Measurements from ENCODE around the gene GALNT10.

The GALNT10 gene

GRCh38 chr5:154223320-154223719 is 32.8 kb downstream of the GALNT10 start:
- no peak for TF ChIP-seq CTCF (IDR thresholded peaks at IDR 0.05; ENCODE audit: low read depth, low read length)
- DNase-seq (ENCODE audit: extremely low read depth, low read depth) = no peak

- no peak for DNase-seq (ENCODE audit: extremely low read depth, low read depth)
- no peak for TF ChIP-seq CTCF (IDR thresholded peaks at IDR 0.05; ENCODE audit: low read depth, low read length)
Observed at GRCh38 chr5:154227090-154227489, 36.6 kb downstream of the GALNT10 start.

- DNase-seq (ENCODE audit: extremely low read depth, low read depth) = no peak
- TF ChIP-seq CTCF (IDR thresholded peaks at IDR 0.05; ENCODE audit: low read depth, low read length) = no peak
Observed at GRCh38 chr5:154228696-154229095, 38.2 kb downstream of the GALNT10 start.

GRCh38 chr5:154230526-154230925 is 40.0 kb downstream of the GALNT10 start:
- no peak for TF ChIP-seq CTCF (IDR thresholded peaks at IDR 0.05; ENCODE audit: low read depth, low read length)
- no peak for DNase-seq (ENCODE audit: extremely low read depth, low read depth)

GRCh38 chr5:154234551-154234950 is 44.0 kb downstream of the GALNT10 start:
- no peak for DNase-seq (ENCODE audit: extremely low read depth, low read depth)
- no peak for TF ChIP-seq CTCF (IDR thresholded peaks at IDR 0.05; ENCODE audit: low read depth, low read length)

GRCh38 chr5:154236011-154236410 is 45.5 kb downstream of the GALNT10 start:
- TF ChIP-seq CTCF (IDR thresholded peaks at IDR 0.05; ENCODE audit: low read depth, low read length) = no peak
- DNase-seq (ENCODE audit: extremely low read depth, low read depth) = no peak

GRCh38 chr5:154236536-154237375 is 46.2 kb downstream of the GALNT10 start:
- no peak for DNase-seq (ENCODE audit: extremely low read depth, low read depth)
- no peak for TF ChIP-seq CTCF (IDR thresholded peaks at IDR 0.05; ENCODE audit: low read depth, low read length)
